Gastrocnemius medialis (tissue), 4 donors: ENCODE measurements around the gene RAET1E.

Experiments
- CTCF ChIP-seq, 5 experiments: fragments of 450-650 bp in 3 of 5; fragments of 200-600 bp in 2 of 5; sonication (generic) in 2 of 5; IDR thresholded peaks in 4 of 5; conservative IDR thresholded peaks in 1 of 5; 1 replicate in 4 of 5; 2 replicates in 1 of 5; pipeline ENCODE4 v1.5.1; 2016 to 2019; ENCODE audit warnings: antibody characterized with exemption in 5 of 5, mild to moderate bottlenecking in 3 of 5, moderate library complexity in 3 of 5
- POLR2A ChIP-seq, 2 donors: fragments of 450-650 bp; IDR thresholded peaks; one replicate each; pipeline ENCODE4 v1.6.1; 2017; ENCODE audit warnings: antibody characterized with exemption in 2 of 2, mild to moderate bottlenecking in 2 of 2, moderate library complexity in 2 of 2

- TF ChIP-seq CTCF (IDR thresholded peaks at IDR 0.05 in 4 of 5, conservative IDR thresholded peaks at IDR 0.05 in 1 of 5) (no peak), POLR2A (IDR thresholded peaks at IDR 0.05) (no peak)
These were observed 15.2 kb upstream of the RAET1E start for GRCh38 chr6:149913085-149913484.
